Measurements from ENCODE around the gene USP47. TPM values are rescaled to one million over a fixed set of nuclear protein-coding genes. Genes with fewer than 3 reads are reported as not detected.
"Not testable (repeated sequence)": the region's sequence is repeated elsewhere in the genome, so short reads cannot be mapped to it uniquely, and the experiment has no call there.

USP47 gene
- total RNA-seq, 1 donor from 2014 or later = 46.1 TPM

DNA sequence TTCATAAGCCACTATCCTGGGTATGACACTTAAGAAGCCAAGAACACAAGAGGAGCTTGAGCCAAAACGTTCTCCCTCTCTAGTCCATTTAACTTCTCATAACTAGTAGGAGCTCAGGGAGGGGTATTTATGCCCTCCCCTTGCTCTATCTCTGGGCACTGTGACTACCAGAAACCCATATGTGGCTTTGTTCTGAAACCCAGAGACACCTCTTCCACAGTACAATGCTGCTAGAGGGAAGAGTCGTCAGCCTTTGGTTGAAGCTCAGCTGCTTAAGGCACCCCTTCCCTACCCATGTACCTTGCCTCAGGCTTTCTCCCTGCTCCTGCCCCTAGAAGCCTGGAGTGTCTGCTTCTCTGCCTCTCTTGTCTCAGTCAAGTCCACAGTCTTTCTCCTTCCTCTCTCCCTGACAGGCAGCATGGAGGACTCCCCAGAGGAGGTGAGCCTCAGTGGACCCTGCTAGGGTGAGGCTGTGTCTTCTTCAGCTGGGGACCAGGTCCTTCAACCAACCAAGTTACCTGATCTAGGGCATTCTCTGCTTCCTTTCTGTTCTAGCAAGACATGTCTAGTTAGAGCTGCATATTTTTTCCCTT lies 23.1 kb upstream of the USP47 start:
- TF ChIP-seq, protein P1, sequence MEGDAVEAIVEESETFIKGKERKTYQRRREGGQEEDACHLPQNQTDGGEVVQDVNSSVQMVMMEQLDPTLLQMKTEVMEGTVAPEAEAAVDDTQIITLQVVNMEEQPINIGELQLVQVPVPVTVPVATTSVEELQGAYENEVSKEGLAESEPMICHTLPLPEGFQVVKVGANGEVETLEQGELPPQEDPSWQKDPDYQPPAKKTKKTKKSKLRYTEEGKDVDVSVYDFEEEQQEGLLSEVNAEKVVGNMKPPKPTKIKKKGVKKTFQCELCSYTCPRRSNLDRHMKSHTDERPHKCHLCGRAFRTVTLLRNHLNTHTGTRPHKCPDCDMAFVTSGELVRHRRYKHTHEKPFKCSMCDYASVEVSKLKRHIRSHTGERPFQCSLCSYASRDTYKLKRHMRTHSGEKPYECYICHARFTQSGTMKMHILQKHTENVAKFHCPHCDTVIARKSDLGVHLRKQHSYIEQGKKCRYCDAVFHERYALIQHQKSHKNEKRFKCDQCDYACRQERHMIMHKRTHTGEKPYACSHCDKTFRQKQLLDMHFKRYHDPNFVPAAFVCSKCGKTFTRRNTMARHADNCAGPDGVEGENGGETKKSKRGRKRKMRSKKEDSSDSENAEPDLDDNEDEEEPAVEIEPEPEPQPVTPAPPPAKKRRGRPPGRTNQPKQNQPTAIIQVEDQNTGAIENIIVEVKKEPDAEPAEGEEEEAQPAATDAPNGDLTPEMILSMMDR (IDR thresholded peaks at IDR 0.05) = no peak
- no peaks in the 10 kb centered on the region for H3K9me3 Mint-ChIP-seq (ENCODE audit: unreplicated experiment)
- H3K4me3 Mint-ChIP-seq (ENCODE audit: unreplicated experiment) = no peak overlapping the region
- no peak for DNase-seq (ENCODE audit: extremely low spot score, unreplicated experiment)
- H3K4me1 Mint-ChIP-seq (ENCODE audit: unreplicated experiment) = peaks cover under 1% of the 10 kb centered on the region
- H3K27ac Mint-ChIP-seq (ENCODE audit: unreplicated experiment) = no peak overlapping the region
- no peaks in the 10 kb centered on the region for H3K27me3 Mint-ChIP-seq (ENCODE audit: unreplicated experiment)
- H3K36me3 Mint-ChIP-seq (ENCODE audit: unreplicated experiment) = no peaks in the 10 kb centered on the region

DNA sequence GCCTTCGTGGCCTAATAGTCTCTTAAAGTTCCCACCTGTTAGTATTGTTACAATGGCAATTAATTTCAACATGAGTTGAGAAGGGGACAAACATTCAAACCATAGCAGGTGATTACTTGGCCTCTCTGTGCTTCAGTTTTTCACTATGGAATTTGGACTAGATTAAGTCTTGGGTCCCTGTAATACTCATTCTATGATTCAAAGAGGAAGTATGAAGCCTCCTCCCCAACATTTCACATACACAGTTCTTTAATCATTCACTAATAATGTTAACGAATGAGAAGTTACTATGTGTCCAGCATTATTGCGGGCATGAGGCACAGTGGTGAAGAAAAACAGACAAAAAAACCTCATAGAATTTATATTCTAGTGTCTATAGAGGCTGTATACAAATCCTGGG lies 19.9 kb upstream of the USP47 start:
- Mint-ChIP-seq H3K9me3 (ENCODE audit: unreplicated experiment) (peaks cover 5% of the 10 kb centered on the region), H3K4me3 (ENCODE audit: unreplicated experiment) (no peak overlapping the region), H3K27ac (ENCODE audit: unreplicated experiment) (no peak overlapping the region), H3K4me1 (ENCODE audit: unreplicated experiment) (no peaks in the 10 kb centered on the region), H3K36me3 (ENCODE audit: unreplicated experiment) (no peaks in the 10 kb centered on the region), H3K27me3 (ENCODE audit: unreplicated experiment) (no peaks in the 10 kb centered on the region)
- no peak for DNase-seq (ENCODE audit: extremely low spot score, unreplicated experiment)
- TF ChIP-seq, protein P1 (IDR thresholded peaks at IDR 0.05) = no peak

DNA sequence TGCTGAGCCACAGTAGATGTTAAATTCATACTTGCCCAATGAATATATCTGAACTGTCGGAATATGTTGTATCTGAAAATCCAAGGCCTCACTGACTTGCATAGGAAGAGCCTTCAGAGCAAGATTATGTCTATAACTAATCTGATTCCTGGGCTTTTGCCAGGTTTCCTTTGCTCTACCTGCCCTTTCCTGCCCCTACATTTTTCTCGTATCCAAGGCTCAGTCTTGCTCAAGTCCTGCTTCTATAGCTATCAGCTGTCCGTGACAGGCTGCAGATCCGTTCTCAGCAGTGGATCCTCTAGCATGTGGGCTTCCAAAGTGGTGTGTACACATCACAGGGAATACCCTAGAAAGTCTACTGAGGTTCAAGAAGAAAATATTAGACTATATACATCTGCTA lies 18.8 kb upstream of the USP47 start:
- Mint-ChIP-seq H3K9me3 (ENCODE audit: unreplicated experiment) (peaks cover 5% of the 10 kb centered on the region), H3K4me1 (ENCODE audit: unreplicated experiment) (no peaks in the 10 kb centered on the region), H3K36me3 (ENCODE audit: unreplicated experiment) (no peaks in the 10 kb centered on the region), H3K27me3 (ENCODE audit: unreplicated experiment) (no peaks in the 10 kb centered on the region), H3K4me3 (ENCODE audit: unreplicated experiment) (no peak overlapping the region), H3K27ac (ENCODE audit: unreplicated experiment) (no peak overlapping the region)
- DNase-seq (ENCODE audit: extremely low spot score, unreplicated experiment) = no peak
- TF ChIP-seq, protein P1 (IDR thresholded peaks at IDR 0.05) = no peak

DNA sequence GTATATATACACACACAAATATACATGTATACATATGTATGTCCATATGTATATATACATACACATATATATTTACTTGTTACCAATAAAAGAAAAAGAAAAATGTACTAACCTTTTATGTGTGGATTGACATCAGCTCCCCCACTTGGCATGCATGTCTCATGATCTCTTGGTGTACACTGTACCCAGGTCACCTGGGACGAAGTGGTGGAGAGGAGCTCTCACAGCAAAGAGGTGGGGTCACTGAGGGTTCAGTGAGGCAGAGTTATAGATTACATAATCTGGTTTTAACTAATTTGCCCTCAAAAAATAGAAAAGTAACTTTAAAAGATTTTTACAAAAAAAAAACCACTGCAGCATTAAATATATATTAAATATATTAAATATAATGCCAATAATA lies 15.5 kb upstream of the USP47 start:
- Mint-ChIP-seq H3K27me3 (ENCODE audit: unreplicated experiment) (no peaks in the 10 kb centered on the region), H3K9me3 (ENCODE audit: unreplicated experiment) (peaks cover 5% of the 10 kb centered on the region), H3K4me3 (ENCODE audit: unreplicated experiment) (no peak overlapping the region), H3K4me1 (ENCODE audit: unreplicated experiment) (no peaks in the 10 kb centered on the region), H3K27ac (ENCODE audit: unreplicated experiment) (no peak overlapping the region), H3K36me3 (ENCODE audit: unreplicated experiment) (no peaks in the 10 kb centered on the region)
- TF ChIP-seq, protein P1 (IDR thresholded peaks at IDR 0.05) = no peak
- no peak for DNase-seq (ENCODE audit: extremely low spot score, unreplicated experiment)

DNA sequence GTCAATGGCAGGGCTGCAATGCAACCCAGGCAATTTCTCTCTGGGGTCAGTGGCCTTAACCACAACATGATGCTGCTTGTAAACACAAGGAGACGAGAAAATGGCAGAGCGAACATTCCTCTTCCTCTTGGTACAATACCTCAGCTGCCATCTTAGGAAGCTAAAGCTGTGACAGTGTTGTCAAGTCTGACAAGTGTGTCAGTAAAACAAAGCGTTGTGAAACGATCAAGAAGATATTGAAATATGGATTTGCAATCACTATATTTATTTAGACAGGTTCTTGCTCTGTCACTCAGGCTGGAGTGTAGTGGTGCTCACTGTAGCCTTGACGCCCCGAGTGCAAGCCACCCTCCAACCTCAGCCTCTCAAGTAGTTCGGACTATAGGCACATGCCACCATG lies 14.5 kb upstream of the USP47 start:
- Mint-ChIP-seq H3K4me1 (ENCODE audit: unreplicated experiment) (no peaks in the 10 kb centered on the region), H3K27me3 (ENCODE audit: unreplicated experiment) (no peaks in the 10 kb centered on the region), H3K9me3 (ENCODE audit: unreplicated experiment) (peaks cover 5% of the 10 kb centered on the region), H3K36me3 (ENCODE audit: unreplicated experiment) (no peaks in the 10 kb centered on the region), H3K4me3 (ENCODE audit: unreplicated experiment) (no peak overlapping the region), H3K27ac (ENCODE audit: unreplicated experiment) (no peak overlapping the region)
- DNase-seq (ENCODE audit: extremely low spot score, unreplicated experiment) = no peak
- TF ChIP-seq, protein P1 (IDR thresholded peaks at IDR 0.05) = no peak

DNA sequence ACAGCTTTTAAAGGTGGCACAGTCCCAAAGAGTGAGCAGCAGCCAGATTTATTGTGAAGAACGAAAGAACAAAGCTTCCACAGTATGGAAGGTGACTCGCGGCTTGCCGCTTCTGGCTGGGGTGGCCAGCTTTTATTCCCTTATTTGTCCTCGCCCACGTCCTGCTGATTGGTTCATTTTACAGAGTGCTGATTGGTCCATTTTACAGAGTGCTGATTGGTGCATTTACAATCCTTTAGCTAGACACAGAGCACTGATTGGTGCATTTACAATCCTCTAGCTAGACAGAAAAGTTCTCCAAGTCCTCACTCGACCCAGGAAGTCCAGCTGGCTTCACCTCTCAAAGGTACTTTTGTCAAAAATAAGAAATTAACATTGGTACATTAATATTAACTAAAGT lies 10.4 kb upstream of the USP47 start:
- not testable (repeated sequence) for H3K4me3 Mint-ChIP-seq (ENCODE audit: unreplicated experiment); DNase-seq (ENCODE audit: extremely low spot score, unreplicated experiment); H3K4me1 Mint-ChIP-seq (ENCODE audit: unreplicated experiment); H3K27ac Mint-ChIP-seq (ENCODE audit: unreplicated experiment); H3K9me3 Mint-ChIP-seq (ENCODE audit: unreplicated experiment); H3K27me3 Mint-ChIP-seq (ENCODE audit: unreplicated experiment); H3K36me3 Mint-ChIP-seq (ENCODE audit: unreplicated experiment)
